ENCODE results near the gene MAP1B.

The MAP1B gene

DNA sequence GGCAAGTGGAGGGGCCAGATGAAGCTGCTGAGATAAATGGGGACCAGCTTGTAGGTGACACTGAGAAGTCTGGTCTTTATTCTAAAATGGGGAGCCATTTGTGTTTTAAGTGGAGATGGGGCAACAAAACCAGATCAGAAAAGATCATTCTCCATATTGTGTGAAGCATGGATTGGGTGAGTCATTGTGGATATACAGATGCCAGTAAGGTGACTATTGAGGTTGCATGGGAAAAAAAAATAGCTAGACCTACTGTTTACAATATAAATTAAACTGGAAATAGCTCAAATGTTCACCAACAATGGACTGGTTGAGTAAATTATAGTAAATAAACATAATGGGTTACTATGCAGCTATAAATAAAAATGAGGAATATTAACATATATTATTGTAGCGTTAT lies 5.4 kb upstream of the MAP1B start:
- no peak for DNase-seq

DNA sequence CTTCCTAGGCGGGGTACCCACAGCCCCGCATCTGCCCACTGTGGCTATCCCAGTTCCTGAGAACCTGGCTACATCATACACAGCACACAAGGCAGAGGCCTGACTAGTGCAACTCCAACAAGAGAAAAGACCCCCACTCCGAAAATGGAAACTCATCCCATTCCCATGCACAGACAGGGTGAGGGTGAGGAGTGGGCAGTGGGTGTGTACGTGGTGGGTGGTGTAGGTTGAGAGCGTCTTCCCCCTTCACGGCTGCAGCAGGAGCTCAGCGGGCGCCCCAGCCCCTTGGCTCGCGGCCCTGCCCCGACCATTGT lies 501 bp upstream of the MAP1B start:
- no peak for DNase-seq

DNA sequence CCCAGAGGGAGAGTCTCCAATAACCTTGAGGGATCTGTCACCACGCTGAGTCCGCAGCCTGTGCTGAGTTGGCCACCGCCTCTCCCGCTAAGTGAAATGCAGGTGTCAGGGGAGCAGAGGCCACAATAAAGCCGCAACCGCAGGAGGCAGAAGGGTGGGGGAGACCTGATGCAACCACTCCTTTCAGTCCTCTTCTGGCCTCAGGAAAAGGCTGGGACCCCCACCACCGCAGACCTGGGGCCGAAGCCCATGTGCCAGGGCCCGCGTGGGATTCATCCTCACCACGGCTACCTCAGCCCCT lies 576 bp downstream of the MAP1B start:
- DNase-seq, result no peak

DNA sequence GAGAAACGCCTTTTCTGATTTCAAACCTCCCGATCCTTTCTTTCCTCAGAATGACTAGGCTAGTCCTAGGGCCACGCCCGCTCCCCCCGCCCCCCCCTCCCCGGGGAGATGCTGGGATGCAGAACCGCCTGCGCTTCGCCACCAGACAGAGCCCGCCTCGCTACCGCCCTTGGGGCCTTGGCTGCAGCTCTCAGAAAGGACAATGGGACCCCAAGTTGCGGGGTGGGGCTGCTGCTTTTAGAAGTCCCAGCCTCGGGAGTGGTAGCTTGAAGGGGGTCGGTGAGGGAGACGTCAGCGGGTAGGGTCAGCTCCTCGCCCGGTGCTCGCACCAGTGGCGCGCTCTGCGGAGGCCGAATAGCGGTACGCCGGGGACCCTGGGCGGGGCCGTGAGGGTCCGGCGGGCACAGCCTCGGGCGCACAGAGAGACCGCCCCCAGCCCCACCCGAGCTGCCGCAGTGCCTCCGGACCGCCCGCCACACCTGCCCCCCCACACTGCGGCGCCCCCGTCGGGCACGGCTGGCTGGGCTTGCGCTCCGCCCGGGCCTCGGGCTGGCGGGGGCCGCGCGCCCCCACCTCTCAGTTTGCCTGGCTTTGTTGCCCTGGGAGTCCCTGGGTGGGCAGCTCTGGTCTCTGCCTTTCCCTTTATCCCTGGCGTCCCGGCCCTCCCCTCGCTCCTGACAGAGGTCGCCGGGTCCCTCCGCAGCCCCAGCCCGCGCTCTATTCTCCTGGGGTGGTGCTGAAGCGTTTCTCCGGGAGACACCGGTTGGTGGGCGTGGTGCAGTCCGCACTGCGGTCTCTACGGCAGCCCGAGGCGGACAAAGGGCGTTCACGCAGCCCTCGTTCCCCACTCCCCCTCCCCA lies 1.2 kb downstream of the MAP1B start:
- DNase-seq, result no peak

DNA sequence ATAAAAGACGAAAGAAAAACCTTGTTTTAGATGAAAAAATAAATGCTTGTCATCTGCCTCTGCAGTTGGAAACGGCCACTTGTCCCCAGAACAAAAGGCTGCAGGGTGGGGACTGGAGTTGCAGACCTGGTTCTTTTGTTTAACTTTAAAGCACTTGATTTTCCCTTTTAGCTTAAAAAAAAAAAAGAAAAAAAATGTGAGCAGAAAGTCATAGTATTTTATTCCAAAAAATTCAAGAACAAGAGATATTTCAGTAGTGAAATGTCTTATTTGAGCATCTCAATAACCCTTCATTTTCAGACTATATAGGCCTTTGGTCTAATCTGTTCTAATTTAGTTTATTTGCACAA lies 1.8 kb downstream of the MAP1B start:
- no peak for DNase-seq

DNA sequence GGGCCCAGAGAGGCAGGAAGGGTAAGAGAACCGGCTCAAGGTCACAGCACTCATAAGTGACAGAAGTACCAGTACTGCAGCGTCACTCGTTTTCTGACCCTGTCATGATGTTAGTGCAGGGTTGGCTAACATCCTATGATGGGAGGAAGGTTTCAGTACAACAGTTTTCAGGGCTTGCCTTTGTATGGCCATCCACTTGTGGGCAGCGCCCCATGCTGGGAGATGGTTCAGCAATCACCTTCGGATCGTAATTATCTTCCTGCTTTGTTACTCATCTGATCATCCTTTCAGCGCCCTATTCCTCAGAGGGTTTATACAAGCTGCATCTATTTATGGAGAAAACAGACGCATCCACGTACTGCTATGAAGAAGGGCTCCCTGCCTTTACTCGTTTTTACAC lies 2.4 kb downstream of the MAP1B start:
- no peak for DNase-seq

DNA sequence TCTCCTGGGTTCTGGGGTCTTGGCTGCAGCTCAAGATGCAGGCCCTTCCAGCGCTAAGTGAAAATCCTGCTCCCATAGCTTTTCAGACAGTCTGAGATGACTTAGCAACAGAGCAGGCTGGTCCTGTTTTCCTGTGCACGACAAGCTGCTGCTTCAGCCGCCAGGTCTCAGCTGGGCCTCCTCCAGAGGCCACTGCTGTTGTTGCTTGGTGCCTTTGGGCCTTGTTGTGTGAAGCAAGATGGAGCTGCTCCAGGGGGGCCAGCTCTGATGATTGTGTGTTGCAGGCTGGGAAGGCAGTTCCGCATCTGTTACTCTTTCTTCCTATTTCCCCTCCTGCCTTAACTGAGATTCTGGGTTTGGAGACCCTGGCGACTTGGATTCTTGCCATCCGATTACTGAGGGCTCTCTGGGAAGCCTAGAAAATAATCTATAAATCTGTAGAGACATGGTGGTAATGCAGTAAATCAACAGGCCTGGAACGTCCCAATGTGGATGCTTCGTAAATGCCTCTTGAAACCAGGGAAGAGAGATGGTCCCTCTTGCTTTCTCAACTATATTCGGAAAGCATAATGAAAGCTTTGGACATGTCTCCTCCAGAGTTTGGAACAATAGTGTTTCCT lies 3.2 kb downstream of the MAP1B start:
- DNase-seq, result no peak

DNA sequence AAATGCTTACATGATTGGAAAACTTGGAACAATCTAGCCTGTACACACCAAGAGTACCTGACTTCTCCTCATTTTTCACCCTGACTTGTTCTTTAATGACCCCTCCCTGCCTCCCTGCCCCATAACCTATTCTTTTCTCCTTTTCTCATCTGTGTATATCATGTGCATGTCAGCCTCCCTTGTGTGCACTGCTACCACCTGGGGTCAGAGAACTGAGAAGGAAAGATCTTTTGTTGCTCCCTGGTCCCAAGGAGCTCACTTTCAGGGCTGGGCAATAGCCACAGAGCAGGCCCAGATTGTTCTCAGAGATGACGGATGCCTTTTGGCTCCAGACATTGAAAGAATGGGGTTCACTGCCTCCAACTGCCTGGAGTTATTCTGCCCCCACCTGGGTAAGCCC lies 5.1 kb downstream of the MAP1B start:
- no peak for DNase-seq

DNA sequence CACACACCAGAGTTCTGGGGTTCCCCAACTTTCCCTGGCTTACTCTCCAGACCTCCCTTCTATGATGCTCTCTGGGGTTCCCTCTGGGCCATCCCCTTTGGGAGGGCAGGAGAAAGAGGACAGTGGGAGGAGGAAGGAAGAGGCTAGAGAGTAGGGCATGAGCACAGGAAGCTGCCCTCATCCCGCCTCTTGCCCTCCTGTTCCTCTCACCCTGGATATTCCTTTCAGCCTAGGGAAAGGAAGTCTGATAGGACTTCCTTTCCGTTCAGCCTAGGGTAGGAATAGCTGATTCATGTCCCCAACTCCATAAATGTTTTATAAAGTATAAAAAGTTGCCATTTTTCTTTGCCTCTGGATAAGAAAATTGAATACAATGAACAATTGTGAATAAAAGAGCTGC lies 7.4 kb downstream of the MAP1B start:
- DNase-seq, result no peak

DNA sequence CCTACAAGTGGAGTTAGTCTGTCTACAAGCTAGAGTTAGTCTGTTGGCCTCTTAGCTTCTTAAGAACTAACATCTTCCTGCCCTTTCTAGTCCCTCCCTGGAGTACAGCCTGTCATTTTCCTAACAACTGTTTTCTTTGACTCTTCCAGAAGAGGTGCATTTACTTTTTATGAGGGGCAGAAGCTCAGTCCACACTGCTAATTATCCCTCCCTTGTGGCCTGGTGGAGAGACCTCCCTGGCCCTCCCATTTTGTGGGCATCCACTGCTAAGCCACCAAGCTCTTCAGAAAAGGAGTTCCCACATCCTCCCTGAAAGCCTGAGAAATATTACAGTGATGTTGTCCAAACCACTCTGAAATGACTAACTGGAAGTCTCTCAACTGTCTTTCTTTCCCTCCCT lies 8.0 kb downstream of the MAP1B start:
- DNase-seq, result no peak

DNA sequence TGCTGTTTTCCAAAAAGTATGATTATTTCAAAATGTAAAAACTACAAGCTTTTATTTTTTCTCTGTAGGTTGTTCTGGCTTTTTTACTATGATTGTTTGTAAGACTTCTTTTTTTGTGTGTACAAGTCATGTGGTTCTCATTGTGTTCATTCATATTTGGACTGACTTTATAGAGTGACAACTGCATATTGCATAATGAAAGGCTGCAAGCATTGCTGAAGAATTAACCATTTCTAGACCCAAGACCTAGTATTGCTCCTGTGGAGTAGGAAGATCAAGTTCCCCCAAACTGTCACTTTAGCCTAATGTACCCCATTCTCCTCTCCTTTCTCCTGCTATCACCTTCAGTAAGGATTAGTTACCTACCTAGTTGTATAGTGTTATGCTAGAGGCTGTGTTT lies 10.0 kb downstream of the MAP1B start:
- no peak for DNase-seq

DNA sequence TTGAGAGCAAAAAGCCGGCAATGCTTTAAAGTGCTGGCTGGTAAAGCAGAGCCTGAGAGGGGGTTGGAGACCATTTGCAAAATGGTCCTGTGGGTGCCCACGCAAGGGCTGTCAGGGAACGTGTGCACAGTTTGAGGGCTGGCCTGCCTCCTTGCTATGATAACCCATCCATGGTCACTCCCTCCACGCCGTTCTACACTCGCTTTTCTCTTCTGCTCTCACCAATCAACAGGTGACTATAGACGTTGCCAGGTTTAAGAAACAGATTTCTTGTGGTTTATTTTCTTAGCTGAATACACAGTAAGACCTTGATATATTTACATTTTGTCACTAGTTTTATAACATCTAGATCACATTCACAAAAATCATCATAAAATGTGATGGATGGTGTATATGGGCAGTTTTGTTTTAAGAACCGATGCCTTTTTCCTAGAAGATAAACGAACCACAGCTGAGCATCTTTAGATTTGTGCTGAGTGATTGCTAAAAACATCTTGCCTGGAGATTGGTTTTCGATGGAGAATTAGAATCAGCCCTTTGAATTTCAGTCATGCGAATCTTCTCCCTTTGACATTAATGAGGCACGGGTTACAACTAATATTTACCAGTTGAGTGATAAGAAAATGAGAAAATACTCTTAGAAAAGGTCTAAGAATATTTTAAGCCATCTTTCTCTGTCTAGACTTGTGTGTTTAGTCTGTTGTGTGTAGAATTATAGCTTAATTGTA lies 13.9 kb downstream of the MAP1B start:
- DNase-seq, result no peak

DNA sequence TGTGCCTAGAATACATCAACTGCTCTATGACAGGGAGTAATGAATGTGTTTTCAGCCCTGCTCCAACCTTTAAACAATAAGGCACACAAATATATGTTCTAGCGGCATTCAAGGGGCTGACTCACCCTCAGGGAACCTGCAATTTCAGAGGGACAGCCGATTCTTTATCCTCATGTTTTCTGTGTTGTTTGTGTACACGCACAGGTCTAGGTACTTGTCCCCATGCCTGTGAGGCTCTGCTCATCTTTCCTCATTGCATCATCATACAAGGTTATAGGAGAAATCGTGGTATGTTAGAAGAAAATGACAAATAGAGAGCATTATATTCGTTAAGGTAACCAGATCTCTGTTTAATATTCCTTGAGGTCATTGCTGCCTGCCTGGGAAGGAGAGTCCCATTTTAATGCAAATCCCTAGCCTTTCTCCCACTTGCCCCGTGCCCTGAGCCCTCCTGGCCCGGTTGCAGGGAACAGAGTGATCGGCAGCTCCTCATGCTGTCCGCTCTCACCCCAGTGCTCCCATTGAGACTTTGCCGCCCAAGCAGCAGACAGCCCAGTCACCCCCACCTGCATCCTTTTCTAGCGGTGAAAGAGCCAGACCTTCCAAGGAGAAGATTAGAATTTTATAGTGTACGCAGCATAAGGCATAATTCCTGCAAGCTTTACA lies 14.6 kb downstream of the MAP1B start:
- DNase-seq, result no peak

DNA sequence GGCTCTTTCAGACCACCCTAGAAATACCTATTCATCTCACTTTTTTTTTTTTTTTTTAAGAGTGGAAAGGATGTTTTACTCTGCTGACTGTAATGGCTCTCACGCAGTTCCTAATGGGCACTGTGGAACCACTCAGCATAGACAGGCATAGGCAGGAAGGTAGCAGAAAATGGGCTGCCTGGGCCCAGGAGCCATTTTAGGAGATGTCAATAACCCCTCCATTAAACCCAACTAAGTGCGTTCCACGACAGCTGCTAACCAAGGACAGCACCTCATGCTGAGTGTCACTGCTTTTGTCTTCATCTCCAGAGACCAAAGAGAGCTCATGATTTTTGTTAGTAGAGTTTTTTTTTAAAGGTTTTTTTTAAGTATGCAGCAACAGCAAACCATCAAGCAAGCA lies 15.3 kb downstream of the MAP1B start:
- no peak for DNase-seq

DNA sequence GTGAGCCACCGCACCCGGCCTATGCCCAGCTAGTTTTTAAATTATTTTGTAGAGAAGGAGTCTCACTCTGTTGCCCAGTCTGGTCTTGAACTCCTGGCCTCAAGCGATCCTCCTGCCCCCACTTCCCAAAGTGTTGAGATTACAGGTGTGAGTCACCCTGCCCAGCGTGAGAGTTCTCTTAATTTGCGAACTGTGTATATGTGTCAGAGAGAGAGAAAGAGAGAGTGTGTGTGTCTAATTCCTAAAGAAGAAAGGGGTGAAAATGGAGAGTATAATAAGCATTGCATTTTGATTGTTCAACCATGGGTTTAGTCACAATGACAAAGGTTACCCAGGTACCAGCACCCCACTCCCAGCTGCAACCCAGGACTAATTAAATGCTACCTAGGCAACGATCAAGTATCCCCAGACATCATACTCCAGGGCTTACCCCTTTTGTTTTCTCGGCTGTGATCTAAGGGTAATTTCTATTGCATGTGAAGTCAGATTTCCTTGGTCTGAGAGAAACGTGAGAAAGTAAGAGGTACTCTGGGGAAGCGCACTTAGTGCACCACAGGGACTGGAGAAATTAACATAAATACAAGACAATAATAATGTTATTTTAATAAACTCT lies 16.6 kb downstream of the MAP1B start:
- no peak for DNase-seq

DNA sequence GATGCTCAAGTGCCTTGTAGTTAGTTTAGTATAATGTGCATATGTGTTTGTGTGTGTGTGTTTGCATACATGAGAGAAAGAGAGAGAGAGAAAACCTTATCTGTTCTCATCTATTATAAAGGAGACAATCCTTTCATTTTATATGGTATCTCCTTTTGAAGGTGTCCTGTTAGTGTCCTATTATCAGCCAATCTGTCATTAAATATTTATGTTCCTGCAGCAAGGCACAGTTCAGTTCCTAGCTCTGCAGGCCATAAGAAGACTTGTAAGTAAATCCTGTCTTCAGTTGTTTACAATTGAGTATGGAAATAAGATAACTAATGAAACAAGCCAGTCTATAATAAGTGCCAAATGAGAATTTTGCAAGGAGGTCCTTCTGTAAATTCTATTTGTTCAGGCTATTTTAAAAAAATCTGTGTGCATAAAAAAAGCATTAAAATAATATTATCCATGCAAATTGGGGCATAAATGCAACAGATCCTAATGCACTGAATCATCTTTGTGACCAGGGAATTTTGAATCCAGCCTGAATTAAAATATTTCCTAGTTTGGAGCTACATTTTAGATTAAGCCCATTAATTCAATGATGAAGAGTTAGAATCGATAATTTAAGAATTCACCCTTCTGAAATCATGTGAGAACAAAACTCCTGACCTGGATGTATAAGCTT lies 18.1 kb downstream of the MAP1B start:
- no peak for DNase-seq

DNA sequence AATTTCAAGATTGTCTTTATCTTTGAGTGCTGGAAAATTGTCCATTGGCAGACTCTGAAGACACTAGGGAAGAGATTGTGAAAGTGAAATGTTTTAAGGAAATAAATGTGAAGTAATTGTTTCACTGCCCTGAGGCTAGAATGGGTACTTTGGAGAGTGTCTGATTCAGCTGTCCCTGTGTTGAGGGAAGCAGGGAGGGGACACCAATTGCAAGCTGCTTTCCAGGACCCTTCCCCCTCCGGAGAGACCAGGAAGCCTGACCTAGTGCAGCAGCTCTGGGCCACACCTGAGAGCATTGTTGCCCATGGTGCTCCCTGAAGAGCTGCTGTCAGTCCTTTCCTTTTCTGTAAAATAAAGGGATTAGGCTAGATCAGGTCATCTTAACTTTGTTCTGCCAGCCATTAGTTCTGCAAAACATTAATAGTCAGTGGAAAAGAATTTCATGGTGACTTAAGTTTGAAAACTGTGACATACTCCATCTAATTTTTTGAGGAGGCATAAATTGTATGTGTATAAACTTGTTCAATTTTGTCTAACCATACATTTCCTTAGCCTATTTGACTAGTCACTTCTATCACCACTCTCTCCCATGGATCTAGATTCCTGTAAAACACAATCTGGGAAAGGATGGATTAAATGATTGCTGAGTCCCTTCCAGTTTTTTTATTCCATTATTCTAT lies 18.8 kb downstream of the MAP1B start:
- no peak for DNase-seq

DNA sequence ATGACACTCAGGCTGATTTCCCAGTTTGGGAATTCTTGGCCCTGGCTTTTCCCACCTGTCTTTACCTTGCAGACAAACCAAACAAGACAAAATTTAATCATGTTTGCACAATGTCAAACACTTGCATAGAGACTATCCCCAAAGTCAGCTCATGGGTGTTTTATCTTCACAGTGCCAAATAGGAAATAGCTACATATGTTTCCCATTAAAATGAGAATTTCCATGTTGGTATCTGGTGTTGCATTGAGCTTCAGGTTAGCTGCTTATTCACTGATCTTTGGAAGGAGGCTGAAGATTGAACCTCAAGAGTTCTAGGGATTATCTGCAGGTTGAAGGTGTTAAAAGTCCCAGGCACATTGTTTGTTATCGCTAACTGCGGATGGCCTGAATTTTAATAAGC lies 19.5 kb downstream of the MAP1B start:
- no peak for DNase-seq

DNA sequence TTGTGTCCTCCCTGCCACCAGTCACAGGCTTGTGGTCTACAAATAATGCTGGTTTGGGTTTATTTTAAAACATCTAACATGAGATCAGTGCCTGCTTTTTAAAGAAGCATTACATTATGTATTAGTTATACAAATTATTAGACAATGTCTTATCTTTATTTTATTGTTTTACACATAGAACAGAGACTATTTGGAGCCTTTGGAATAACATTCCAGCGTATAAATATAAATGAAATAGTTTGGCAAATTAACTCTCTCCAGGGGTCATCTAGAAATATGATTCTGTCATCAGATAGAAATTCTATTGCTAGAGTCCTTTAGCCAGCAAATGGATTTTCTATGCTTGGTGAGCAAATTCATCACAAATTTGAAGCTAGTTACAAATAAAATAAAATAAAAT lies 22.4 kb downstream of the MAP1B start:
- DNase-seq, result no peak

DNA sequence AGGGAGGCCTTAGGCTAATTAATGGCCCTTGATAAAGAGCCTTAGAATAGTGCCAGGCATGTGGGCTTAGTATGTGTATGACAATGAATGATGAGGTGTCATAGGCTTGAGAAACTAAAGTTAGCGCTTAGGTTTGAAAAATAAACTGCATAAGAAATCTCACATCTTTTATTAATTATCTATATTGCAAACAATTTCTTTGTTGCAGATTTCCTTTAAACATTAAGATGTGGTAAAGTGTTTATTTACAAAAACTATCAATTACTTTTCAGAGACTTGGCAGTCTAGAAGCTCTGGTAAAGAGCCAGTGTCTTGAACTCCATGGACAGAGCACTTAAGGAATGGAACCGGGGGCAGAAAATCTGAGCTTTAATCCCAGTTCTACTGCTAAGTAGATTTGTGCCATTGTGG lies 23.1 kb downstream of the MAP1B start:
- DNase-seq, result no peak

DNA sequence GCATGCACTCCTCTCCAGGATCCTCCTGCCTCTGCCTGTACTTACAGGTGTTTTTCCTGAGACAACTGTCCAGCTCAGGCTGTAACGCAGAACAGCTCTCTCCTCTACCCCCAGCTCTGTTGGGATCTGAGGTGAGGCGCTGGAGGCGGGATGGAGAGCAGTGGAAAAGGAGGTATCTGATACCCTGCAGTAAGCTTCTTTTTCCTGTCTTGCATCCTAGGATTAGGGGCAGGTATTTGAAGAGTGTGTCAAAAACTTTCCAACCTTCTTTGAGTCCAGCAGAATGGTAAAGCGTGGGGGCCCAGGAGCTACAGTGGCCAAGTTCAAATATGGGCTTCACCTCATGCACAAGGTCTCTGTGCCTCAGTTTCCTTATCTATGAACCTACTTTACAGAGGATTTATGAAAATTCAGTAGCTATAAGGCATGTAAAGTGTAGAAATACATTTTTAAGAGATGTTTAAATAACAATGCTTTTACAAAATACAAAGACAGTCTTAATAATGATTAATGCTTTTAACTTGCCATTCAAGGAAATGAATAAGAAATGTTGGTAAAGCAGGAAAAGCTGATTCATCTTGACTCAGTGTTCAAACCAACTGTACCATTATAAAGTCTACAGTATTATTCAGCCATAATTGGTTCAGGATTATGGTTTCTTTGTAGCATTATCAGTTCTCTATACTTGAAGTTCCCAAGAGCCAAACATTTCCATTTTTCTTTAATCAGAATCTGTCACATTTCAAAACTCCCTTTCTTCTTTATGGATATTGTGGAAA lies 26.1 kb downstream of the MAP1B start:
- DNase-seq, result no peak

Measured in T-helper 1 cell (primary cell).